CD4-positive, alpha-beta T cell (primary cell): Measurements from ENCODE around the gene CMIP. TPM values are rescaled to one million over a fixed set of nuclear protein-coding genes. Genes with fewer than 3 reads are reported as not detected.

Experiments
- ATAC-seq: fragments of 200-7000 bp; cut with Tn5 transposase; one replicate; pipeline ENCODE4 v1.10.0; 2022; ENCODE audit warnings: mild to moderate bottlenecking; ENCODE audit not compliant: poor library complexity
- CTCF ChIA-PET: fragments of 350-600 bp; sonication (Branson Sonifier 250); formaldehyde crosslinking; loops from one replicate; lab custom pipeline; 2021; ENCODE audit warnings: antibody characterized with exemption, inconsistent platforms; lab: Charles Lee
- POLR2A ChIA-PET: fragments of 350-600 bp; sonication (Branson Sonifier 250); formaldehyde crosslinking; loops from one replicate; lab custom pipeline; 2021; ENCODE audit warnings: antibody characterized with exemption, inconsistent platforms; lab: Charles Lee
- DNase-seq, 14 experiments: peaks; one replicate each; pipeline ENCODE4 v3.0.0-alpha.2; 2013 to 2020; ENCODE audit warnings: mixed read lengths in 2 of 14
- H3K27ac ChIP-seq, 2 donors: one replicate each; pipeline versions ENCODE4 v1.5.1 to v1.7.0; 2013; ENCODE audit warnings: low read length in 2 of 2, low read depth in 1 of 2, mild to moderate bottlenecking in 1 of 2
- H3K27me3 ChIP-seq, 2 experiments: 1 replicate in 1 of 2; 2 replicates in 1 of 2; pipeline versions ENCODE4 v1.6.1 to v1.7.0; 2013; ENCODE audit warnings: low read length in 2 of 2, control low read depth in 1 of 2, mild to moderate bottlenecking in 1 of 2, moderate library complexity in 1 of 2; ENCODE audit not compliant: insufficient read depth in 2 of 2, control insufficient read depth in 1 of 2
- H3K36me3 ChIP-seq: one replicate; pipeline ENCODE4 v1.6.1; 2013; ENCODE audit warnings: low read length, control low read depth; ENCODE audit not compliant: insufficient read depth
- H3K4me1 ChIP-seq: one replicate; pipeline ENCODE4 v1.6.1; 2013; ENCODE audit warnings: low read length, control low read depth; ENCODE audit not compliant: insufficient read depth
- H3K4me3 ChIP-seq: one replicate; pipeline ENCODE4 v1.5.1; 2013; ENCODE audit warnings: mild to moderate bottlenecking, low read length, moderate library complexity
- H3K9me3 ChIP-seq, 2 experiments: 1 replicate in 1 of 2; 2 replicates in 1 of 2; pipeline versions ENCODE4 v1.6.1 to v1.7.0; 2013; ENCODE audit warnings: low read length in 2 of 2, mild to moderate bottlenecking in 2 of 2, control low read depth in 1 of 2, moderate library complexity in 1 of 2; ENCODE audit not compliant: control insufficient read depth in 1 of 2, insufficient read depth in 1 of 2
- H3K27ac Mint-ChIP-seq: one replicate; pipeline ENCODE4 v1.8.0; 2020; ENCODE audit warnings: mixed read lengths
- H3K27me3 Mint-ChIP-seq: one replicate; pipeline ENCODE4 v1.8.0; 2021; ENCODE audit warnings: mixed read lengths
- H3K36me3 Mint-ChIP-seq: one replicate; pipeline ENCODE4 v1.8.0; 2021; ENCODE audit warnings: low read depth, mixed read lengths
- H3K4me1 Mint-ChIP-seq: one replicate; pipeline ENCODE4 v1.8.0; 2021; ENCODE audit warnings: low read depth, mixed read lengths
- H3K4me3 Mint-ChIP-seq: one replicate; pipeline ENCODE4 v1.8.0; 2020; ENCODE audit warnings: mild to moderate bottlenecking, mixed read lengths
- H3K9me3 Mint-ChIP-seq: one replicate; pipeline ENCODE4 v1.8.0; 2020; ENCODE audit warnings: mixed read lengths
- CTCF ChIP-seq: fragments of 200-600 bp; IDR thresholded peaks from one replicate; pipeline ENCODE4 v1.8.0; 2022; ENCODE audit warnings: antibody characterized with exemption, mild to moderate bottlenecking
- intact Hi-C, 2 experiments: fragments of 100-400 bp; cut with DNase I in 1 of 2; cut with micrococcal nuclease in 1 of 2; formaldehyde crosslinking; loops; one replicate each; pipeline versions ENCODE4 v1.15.1 to v1.9.0; 2023 to 2025; cut with DNase I, micrococcal nuclease
- total RNA-seq, 174 experiments: library from RNA in 2 of 174; stranded (reverse) in 2 of 174; gene quantifications; one replicate each; pipeline ENCODE4 v1.2.3 and lab custom pipeline; 2021 to 2026

CMIP gene
- total RNA-seq, 2 experiments from 2014 or later: 33.5 to 35.3 TPM

DNA sequence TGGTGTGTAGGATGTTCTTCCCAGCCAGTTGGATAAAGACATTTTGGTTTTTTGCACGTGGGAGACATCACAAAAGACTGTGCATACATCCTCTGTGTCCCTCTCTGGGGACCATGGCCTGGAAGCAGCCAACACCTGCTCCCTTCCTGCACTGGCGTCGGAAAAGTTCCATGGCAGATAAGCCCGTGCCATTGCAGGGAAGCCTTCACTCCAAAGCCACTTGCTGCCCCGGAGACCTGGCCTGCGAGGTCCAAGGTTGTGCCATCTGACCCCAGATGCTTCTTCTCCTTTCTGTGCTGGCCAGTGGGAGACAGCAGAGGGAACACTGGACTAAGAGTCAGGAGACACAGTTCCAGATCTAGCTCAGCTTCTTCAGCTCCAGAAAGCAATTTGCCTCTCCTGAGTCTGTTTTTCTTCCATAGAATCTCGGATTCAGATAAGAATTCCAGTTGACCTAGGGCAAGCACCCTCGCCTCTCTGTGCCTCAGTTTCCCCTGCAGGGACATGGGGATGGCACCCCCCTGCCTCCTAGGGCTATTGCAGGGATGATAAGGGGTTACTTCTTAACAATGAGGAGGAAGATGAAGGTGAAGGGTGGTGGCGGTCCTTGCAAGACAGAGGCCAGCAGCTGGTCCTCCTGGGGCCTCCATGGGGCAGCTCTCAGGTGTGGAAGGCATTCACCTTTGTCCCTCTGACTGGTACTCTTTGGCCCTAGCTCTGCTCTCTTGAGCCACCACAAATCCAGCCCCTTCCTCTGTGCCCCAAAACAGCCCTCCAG, 134.2 kb downstream of the CMIP start:
- Mint-ChIP-seq H3K4me1 (peaks cover 12% of the 10 kb centered on the region), H3K9me3 (no peaks in the 10 kb centered on the region), H3K27me3 (no peaks in the 10 kb centered on the region), H3K36me3 (peaks cover 16% of the 10 kb centered on the region), H3K27ac (no peak overlapping the region), H3K4me3 (no peak overlapping the region)
- peaks cover 2% of the 10 kb centered on the region for H3K36me3 ChIP-seq
- H3K27me3 ChIP-seq: no peaks in the 10 kb centered on the region
- ChIA-PET CTCF (no interaction called here), POLR2A (no interaction called here)
- H3K4me1 ChIP-seq: no peaks in the 10 kb centered on the region
- no peaks in the 10 kb centered on the region for H3K9me3 ChIP-seq
- DNase-seq (no peak), ATAC-seq (no peak)
- no peak overlapping the region for H3K27ac ChIP-seq
- intact Hi-C loops: no loop called here
- no peak overlapping the region for H3K4me3 ChIP-seq
- no peak for TF ChIP-seq CTCF

GRCh38 chr16:81581107-81581506, 136.5 kb downstream of the CMIP start:
- Histone ChIP-seq H3K4me1 (no peaks in the 10 kb centered on the region), H3K4me3 (no peak overlapping the region), H3K36me3 (peaks cover 2% of the 10 kb centered on the region), H3K27me3 (no peaks in the 10 kb centered on the region), H3K27ac (no peak overlapping the region), H3K9me3 (no peaks in the 10 kb centered on the region)
- Mint-ChIP-seq H3K27ac (no peak overlapping the region), H3K4me3 (no peak overlapping the region), H3K36me3 (peaks cover 20% of the 10 kb centered on the region), H3K4me1 (peaks cover 6% of the 10 kb centered on the region), H3K9me3 (no peaks in the 10 kb centered on the region), H3K27me3 (no peaks in the 10 kb centered on the region)
- ChIA-PET CTCF (no interaction called here), POLR2A (no interaction called here)
- no peak for TF ChIP-seq CTCF
- intact Hi-C loops: no loop called here
- no peak for DNase-seq
- ATAC-seq: no peak

GRCh38 chr16:81582655-81583441, 138.2 kb downstream of the CMIP start:
- no peak overlapping the region for H3K27ac Mint-ChIP-seq
- CTCF ChIA-PET: no interaction called here
- no peaks in the 10 kb centered on the region for H3K4me1 ChIP-seq
- no peaks in the 10 kb centered on the region for H3K9me3 ChIP-seq
- TF ChIP-seq CTCF: no peak
- peaks cover 12% of the 10 kb centered on the region for H3K4me1 Mint-ChIP-seq
- H3K27ac ChIP-seq: no peak overlapping the region
- no peak overlapping the region for H3K4me3 ChIP-seq
- H3K27me3 Mint-ChIP-seq: no peaks in the 10 kb centered on the region
- ATAC-seq: no peak
- intact Hi-C loops: no loop called here
- POLR2A ChIA-PET: no interaction called here
- no peak for DNase-seq
- no peaks in the 10 kb centered on the region for H3K9me3 Mint-ChIP-seq
- peaks cover 30% of the 10 kb centered on the region for H3K36me3 Mint-ChIP-seq
- peaks cover 2% of the 10 kb centered on the region for H3K36me3 ChIP-seq
- no peak overlapping the region for H3K4me3 Mint-ChIP-seq
- H3K27me3 ChIP-seq: no peaks in the 10 kb centered on the region
